Effector memory CD8-positive, alpha-beta T cell (primary cell): Measurements from ENCODE around the gene SNX4.

ENCODE experiments used
- ATAC-seq: fragments of 150-1000 bp; cut with Tn5 transposase; replicated peaks from 2 replicates; pipeline ENCODE4 v1.10.0; 2021; ENCODE audit warnings: mild to moderate bottlenecking, moderate library complexity
- DNase-seq, 3 experiments: peaks; one replicate each; pipeline ENCODE4 v3.0.0; 2021
- H3K27ac Mint-ChIP-seq, 2 donors: one replicate each; pipeline ENCODE4 v1.8.0; 2022; ENCODE audit warnings: mild to moderate bottlenecking in 2 of 2, mixed read lengths in 2 of 2, moderate library complexity in 2 of 2
- H3K27me3 Mint-ChIP-seq, 2 donors: one replicate each; pipeline ENCODE4 v1.8.0; 2022; ENCODE audit warnings: mixed read lengths in 2 of 2
- H3K36me3 Mint-ChIP-seq: one replicate; pipeline ENCODE4 v1.8.0; 2022; ENCODE audit warnings: mild to moderate bottlenecking, moderate library complexity, mixed read lengths; ENCODE audit not compliant: insufficient read depth
- H3K4me1 Mint-ChIP-seq, 2 donors: one replicate each; pipeline ENCODE4 v1.8.0; 2022; ENCODE audit warnings: low read depth in 2 of 2, mixed read lengths in 2 of 2
- H3K4me3 Mint-ChIP-seq, 2 donors: one replicate each; pipeline ENCODE4 v1.8.0; 2022; ENCODE audit warnings: mild to moderate bottlenecking in 2 of 2, mixed read lengths in 2 of 2, moderate library complexity in 2 of 2
- H3K9me3 Mint-ChIP-seq, 2 donors: one replicate each; pipeline ENCODE4 v1.8.0; 2022; ENCODE audit warnings: mixed read lengths in 2 of 2

Gene SNX4

GRCh38 chr3:125440970-125441369, 79.0 kb downstream of the SNX4 start:
- ATAC-seq (no peak), DNase-seq (no peak)
- Mint-ChIP-seq H3K27ac (peak overlapping the region in 1 of 2 donors; percentile 30), H3K36me3 (peaks cover 4% of the 10 kb centered on the region), H3K4me3 (no peak overlapping the region), H3K4me1 (peaks cover 2 to 3% of the 10 kb centered on the region in 2 donors), H3K27me3 (no peaks in the 10 kb centered on the region), H3K9me3 (no peaks in the 10 kb centered on the region)

GRCh38 chr3:125440559-125440955, 79.4 kb downstream of the SNX4 start:
- no peak overlapping the region for H3K4me3 Mint-ChIP-seq
- H3K36me3 Mint-ChIP-seq, result peaks cover 2% of the 10 kb centered on the region
- H3K27ac Mint-ChIP-seq, result no peak overlapping the region
- no peaks in the 10 kb centered on the region for H3K9me3 Mint-ChIP-seq
- peaks cover 2 to 3% of the 10 kb centered on the region in 2 donors for H3K4me1 Mint-ChIP-seq
- no peak for ATAC-seq
- no peaks in the 10 kb centered on the region for H3K27me3 Mint-ChIP-seq
- DNase-seq, result no peak

GRCh38 chr3:125437631-125438435, 82.2 kb downstream of the SNX4 start:
- Mint-ChIP-seq H3K27ac (no peak overlapping the region), H3K4me3 (no peak overlapping the region), H3K9me3 (no peaks in the 10 kb centered on the region), H3K36me3 (no peaks in the 10 kb centered on the region), H3K4me1 (peaks cover 6 to 9% of the 10 kb centered on the region in 2 donors), H3K27me3 (no peaks in the 10 kb centered on the region)
- DNase-seq (peak; percentile 54 to 65 (median 64)), ATAC-seq (peak; percentile 50)

- H3K9me3 Mint-ChIP-seq, result no peaks in the 10 kb centered on the region
- H3K27me3 Mint-ChIP-seq, result no peaks in the 10 kb centered on the region
- H3K4me1 Mint-ChIP-seq, result peaks cover 6 to 9% of the 10 kb centered on the region in 2 donors
- DNase-seq, result no peak
- no peak overlapping the region for H3K27ac Mint-ChIP-seq
- H3K36me3 Mint-ChIP-seq, result no peaks in the 10 kb centered on the region
- no peak for ATAC-seq
- H3K4me3 Mint-ChIP-seq, result no peak overlapping the region
Observed at GRCh38 chr3:125436921-125437320, 83.1 kb downstream of the SNX4 start.

- H3K27ac Mint-ChIP-seq, result no peak overlapping the region
- ATAC-seq, result no peak
- no peak for DNase-seq
- no peak overlapping the region for H3K4me3 Mint-ChIP-seq
- peaks cover 6 to 9% of the 10 kb centered on the region in 2 donors for H3K4me1 Mint-ChIP-seq
- H3K27me3 Mint-ChIP-seq, result no peaks in the 10 kb centered on the region
- peaks cover 2% of the 10 kb centered on the region for H3K36me3 Mint-ChIP-seq
- no peaks in the 10 kb centered on the region for H3K9me3 Mint-ChIP-seq
Observed at GRCh38 chr3:125435231-125435630, 84.8 kb downstream of the SNX4 start.

- Mint-ChIP-seq H3K9me3 (no peaks in the 10 kb centered on the region), H3K4me1 (peaks cover 6 to 9% of the 10 kb centered on the region in 2 donors), H3K4me3 (no peak overlapping the region), H3K27ac (no peak overlapping the region), H3K36me3 (peaks cover 2% of the 10 kb centered on the region), H3K27me3 (no peaks in the 10 kb centered on the region)
- DNase-seq, result no peak
- no peak for ATAC-seq
Observed at GRCh38 chr3:125434582-125435011, 85.4 kb downstream of the SNX4 start.

GRCh38 chr3:125433611-125434041, 86.4 kb downstream of the SNX4 start:
- H3K4me1 Mint-ChIP-seq, result peaks cover 6 to 9% of the 10 kb centered on the region in 2 donors
- ATAC-seq (no peak), DNase-seq (no peak)
- H3K9me3 Mint-ChIP-seq, result no peaks in the 10 kb centered on the region
- no peak overlapping the region for H3K27ac Mint-ChIP-seq
- peaks cover 2% of the 10 kb centered on the region for H3K36me3 Mint-ChIP-seq
- H3K4me3 Mint-ChIP-seq, result no peak overlapping the region
- no peaks in the 10 kb centered on the region for H3K27me3 Mint-ChIP-seq

GRCh38 chr3:125433091-125433534, 86.9 kb downstream of the SNX4 start:
- Mint-ChIP-seq H3K27me3 (no peaks in the 10 kb centered on the region), H3K27ac (no peak overlapping the region), H3K4me1 (peaks cover 6 to 9% of the 10 kb centered on the region in 2 donors), H3K4me3 (no peak overlapping the region), H3K9me3 (no peaks in the 10 kb centered on the region), H3K36me3 (peaks cover 2% of the 10 kb centered on the region)
- ATAC-seq (no peak), DNase-seq (no peak)

GRCh38 chr3:125431912-125432790, 87.9 kb downstream of the SNX4 start:
- H3K36me3 Mint-ChIP-seq, result peaks cover 2% of the 10 kb centered on the region
- ATAC-seq, result no peak
- no peak overlapping the region for H3K4me3 Mint-ChIP-seq

GRCh38 chr3:125431391-125431790, 88.6 kb downstream of the SNX4 start:
- no peak for DNase-seq
- H3K4me1 Mint-ChIP-seq, result peaks cover 4 to 6% of the 10 kb centered on the region in 2 donors
- no peak overlapping the region for H3K4me3 Mint-ChIP-seq
- H3K9me3 Mint-ChIP-seq, result no peaks in the 10 kb centered on the region
- H3K27me3 Mint-ChIP-seq, result no peaks in the 10 kb centered on the region
- H3K27ac Mint-ChIP-seq, result no peak overlapping the region
- no peak for ATAC-seq
- H3K36me3 Mint-ChIP-seq, result peaks cover 5% of the 10 kb centered on the region

More at GRCh38 chr3:125431912-125432790, 87.9 kb downstream of the SNX4 start:
- H3K9me3 Mint-ChIP-seq, result no peaks in the 10 kb centered on the region
- peaks cover 4 to 6% of the 10 kb centered on the region in 2 donors for H3K4me1 Mint-ChIP-seq
- no peak overlapping the region for H3K27ac Mint-ChIP-seq
- no peaks in the 10 kb centered on the region for H3K27me3 Mint-ChIP-seq
- no peak for DNase-seq

GRCh38 chr3:125428216-125428830, 91.7 kb downstream of the SNX4 start:
- Mint-ChIP-seq H3K36me3 (peaks cover 5% of the 10 kb centered on the region), H3K4me3 (no peak overlapping the region), H3K9me3 (no peaks in the 10 kb centered on the region), H3K27me3 (no peaks in the 10 kb centered on the region), H3K27ac (no peak overlapping the region), H3K4me1 (no peaks in the 10 kb centered on the region)
- DNase-seq, result no peak
- ATAC-seq, result no peak

- peaks cover 6% of the 10 kb centered on the region for H3K36me3 Mint-ChIP-seq
- no peak overlapping the region for H3K4me3 Mint-ChIP-seq
Observed at GRCh38 chr3:125418306-125418705, 101.7 kb downstream of the SNX4 start.

GRCh38 chr3:125416235-125416634, 103.8 kb downstream of the SNX4 start:
- Mint-ChIP-seq H3K27me3 (peaks cover 6 to 25% of the 10 kb centered on the region in 2 donors), H3K36me3 (peaks cover 7% of the 10 kb centered on the region), H3K4me3 (no peak overlapping the region), H3K4me1 (no peaks in the 10 kb centered on the region), H3K9me3 (no peaks in the 10 kb centered on the region), H3K27ac (no peak overlapping the region)
- DNase-seq (no peak), ATAC-seq (no peak)

More at GRCh38 chr3:125418306-125418705, 101.7 kb downstream of the SNX4 start:
- H3K4me1 Mint-ChIP-seq, result no peaks in the 10 kb centered on the region
- peaks cover 0 to 8% of the 10 kb centered on the region in 2 donors for H3K27me3 Mint-ChIP-seq
- ATAC-seq, result no peak
- no peak overlapping the region for H3K27ac Mint-ChIP-seq
- no peaks in the 10 kb centered on the region for H3K9me3 Mint-ChIP-seq
- DNase-seq, result no peak
